Mesothelial cell of epicardium (in vitro differentiated cells): ENCODE results near the gene DVL2. TPM values are rescaled to one million over a fixed set of nuclear protein-coding genes. Genes with fewer than 3 reads are reported as not detected.
A peak's percentile ranks its signal among the peaks of the same experiment; 100 is the strongest.

Experiments used
- DNase-seq, 2 experiments: peaks; one replicate each; pipeline ENCODE4 v3.0.0; 2021; ENCODE audit warnings: low spot score in 2 of 2; ENCODE audit not compliant: unreplicated experiment in 2 of 2
- H3K27ac Mint-ChIP-seq: 2 replicates; pipeline ENCODE4 v1.8.0; 2021; ENCODE audit warnings: mixed read lengths
- H3K27me3 Mint-ChIP-seq: 2 replicates; pipeline ENCODE4 v1.8.0; 2021; ENCODE audit warnings: low read depth, mixed read lengths
- H3K36me3 Mint-ChIP-seq: 2 replicates; pipeline ENCODE4 v1.8.0; 2021; ENCODE audit warnings: mixed read lengths
- H3K4me1 Mint-ChIP-seq: 2 replicates; pipeline ENCODE4 v1.8.0; 2021; ENCODE audit warnings: mixed read lengths
- H3K4me3 Mint-ChIP-seq: 2 replicates; pipeline ENCODE4 v1.8.0; 2021; ENCODE audit warnings: mild to moderate bottlenecking, moderate library complexity, mixed read lengths
- H3K9me3 Mint-ChIP-seq: 2 replicates; pipeline ENCODE4 v1.8.0; 2021; ENCODE audit warnings: mixed read lengths
- CTCF ChIP-seq: fragments of 200-600 bp; sonication (generic); IDR thresholded peaks from one replicate; pipeline ENCODE4 v1.5.0; 2021; ENCODE audit warnings: antibody characterized with exemption; ENCODE audit not compliant: unreplicated experiment
- total RNA-seq: library from RNA; stranded (reverse); gene quantifications from 3 replicates; pipeline ENCODE4 v1.2.1, GENCODE V29; 2021

The DVL2 gene
- total RNA-seq: 87.3 to 96.1 TPM (median 94.0 TPM) in 3 replicates

- Mint-ChIP-seq H3K4me1 (peaks cover 32% of the 10 kb centered on the region), H3K9me3 (no peaks in the 10 kb centered on the region), H3K27ac (peak within 1 kb of the TSS; percentile 99), H3K27me3 (no peaks in the 10 kb centered on the region), H3K4me3 (peak within 1 kb of the TSS; percentile 98), H3K36me3 (peaks cover 15% of the 10 kb centered on the region)
- TF ChIP-seq CTCF: no peak
- peak; percentile 93 to 95 for DNase-seq
Observed at GRCh38 chr17:7234083-7234951, at the start of gene DVL2. TSS of gene DVL2 (minus strand) at chr17:7234517. CDS start at chr17:7234262, 255 bp downstream.

DNA sequence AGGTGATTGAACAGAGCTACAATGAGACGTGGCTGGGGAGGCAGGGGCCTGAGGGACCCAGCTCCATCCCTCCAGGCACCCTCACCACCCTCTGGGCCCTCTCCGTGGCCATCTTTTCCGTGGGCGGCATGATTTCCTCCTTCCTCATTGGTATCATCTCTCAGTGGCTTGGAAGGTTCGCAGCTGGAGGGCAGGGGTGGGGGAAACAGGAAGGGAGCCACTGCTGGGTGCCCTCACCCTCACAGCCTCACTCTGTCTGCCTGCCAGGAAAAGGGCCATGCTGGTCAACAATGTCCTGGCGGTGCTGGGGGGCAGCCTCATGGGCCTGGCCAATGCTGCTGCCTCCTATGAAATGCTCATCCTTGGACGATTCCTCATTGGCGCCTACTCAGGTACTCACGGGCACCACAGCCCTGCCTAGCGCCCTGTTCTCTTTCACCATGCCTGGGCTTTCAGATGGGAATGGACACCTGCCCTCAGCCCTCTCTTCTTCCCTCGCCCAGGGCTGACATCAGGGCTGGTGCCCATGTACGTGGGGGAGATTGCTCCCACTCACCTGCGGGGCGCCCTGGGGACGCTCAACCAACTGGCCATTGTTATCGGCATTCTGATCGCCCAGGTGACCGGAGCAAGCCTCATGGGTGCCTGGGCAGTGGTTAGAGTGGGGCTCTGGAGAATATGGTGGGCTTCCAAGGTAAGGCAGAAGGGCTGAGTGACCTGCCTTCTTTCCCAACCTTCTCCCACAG is 49.3 kb upstream of the DVL2 start:
- TF ChIP-seq CTCF: no peak
- Mint-ChIP-seq H3K27me3 (peaks cover 39% of the 10 kb centered on the region), H3K9me3 (no peaks in the 10 kb centered on the region), H3K36me3 (no peaks in the 10 kb centered on the region), H3K4me1 (peaks cover 15% of the 10 kb centered on the region), H3K27ac (no peak overlapping the region), H3K4me3 (no peak overlapping the region)
- no peak for DNase-seq

GRCh38 chr17:7282752-7283321 is 48.5 kb upstream of the DVL2 start:
- H3K9me3 Mint-ChIP-seq: no peaks in the 10 kb centered on the region
- peak overlapping the region; percentile 73 for H3K4me3 Mint-ChIP-seq
- H3K27ac Mint-ChIP-seq: no peak overlapping the region
- TF ChIP-seq CTCF: no peak
- H3K4me1 Mint-ChIP-seq: peaks cover 15% of the 10 kb centered on the region
- DNase-seq: no peak
- peaks cover 31% of the 10 kb centered on the region for H3K27me3 Mint-ChIP-seq
- no peaks in the 10 kb centered on the region for H3K36me3 Mint-ChIP-seq

DNA sequence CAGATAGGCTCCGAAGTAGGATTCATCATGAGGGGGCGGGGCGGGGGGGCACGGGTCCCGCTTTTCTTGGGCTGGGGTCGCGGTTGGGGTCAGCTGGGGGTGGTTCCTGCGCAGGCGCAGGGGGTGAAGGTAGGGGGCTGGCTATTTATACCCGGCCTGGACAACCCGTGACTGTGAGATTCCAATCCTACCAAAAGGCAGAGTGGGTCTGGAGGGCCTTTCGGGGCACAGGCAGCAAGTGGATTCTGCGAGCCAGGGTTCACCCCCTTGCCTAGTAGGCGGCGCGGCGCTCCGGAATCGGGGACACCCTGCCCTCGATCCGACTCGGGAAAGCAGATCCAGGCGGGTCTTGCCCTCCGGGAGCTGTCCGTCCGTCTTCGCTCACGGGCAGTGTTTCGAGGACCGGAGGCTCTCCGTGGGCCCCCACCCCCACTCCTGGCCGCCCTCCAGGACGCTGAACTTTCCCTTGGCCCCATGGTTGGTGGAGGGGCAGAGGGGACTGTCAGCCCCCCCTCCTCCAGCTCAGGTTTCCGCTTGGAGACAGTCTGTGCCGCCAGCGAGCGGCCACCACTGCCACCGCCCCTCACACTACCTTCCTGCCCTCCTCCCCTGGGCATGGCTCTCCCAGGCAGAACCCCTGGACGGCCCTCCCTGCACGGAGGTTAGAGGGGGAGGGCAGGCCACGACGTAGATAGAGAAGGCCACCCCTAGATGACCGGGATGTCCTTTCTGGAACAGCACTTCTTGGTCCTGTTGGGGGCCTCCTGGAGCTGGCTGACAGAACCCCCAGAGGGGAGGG is 47.8 kb upstream of the DVL2 start:
- Mint-ChIP-seq H3K4me1 (peaks cover 15% of the 10 kb centered on the region), H3K9me3 (no peaks in the 10 kb centered on the region), H3K36me3 (no peaks in the 10 kb centered on the region), H3K4me3 (peak overlapping the region; percentile 73), H3K27me3 (peaks cover 28% of the 10 kb centered on the region), H3K27ac (no peak overlapping the region)
- no peak for TF ChIP-seq CTCF
- no peak for DNase-seq
